ENCODE measurements around the gene UCP3. TPM values are rescaled to one million over a fixed set of nuclear protein-coding genes. Genes with fewer than 3 reads are reported as not detected.

The UCP3 gene
- total and polyA plus RNA-seq, 4 donors = 0.07 to 1.3 (median 0.34) TPM

- no peak overlapping the region for H3K9ac ChIP-seq (ENCODE audit: low read depth in 1 of 2, low read length in 2 of 2)
- H3K9me3 ChIP-seq (ENCODE audit: control insufficient read depth in 4 of 4, low read length in 3 of 4) = no peaks in the 10 kb centered on the region
- peaks cover 0 to 6% (median 1%) of the 10 kb centered on the region in 4 donors for H3K4me1 ChIP-seq (ENCODE audit: control insufficient read depth in 4 of 4, insufficient read depth in 4 of 4, low read length in 3 of 4)
- no peak for TF ChIP-seq FOXA2 (IDR thresholded peaks at IDR 0.05)
- TF ChIP-seq RAD21 (IDR thresholded peaks at IDR 0.05) = no peak
- TF ChIP-seq TAF1 (conservative IDR thresholded peaks at IDR 0.05) = no peak
- TF ChIP-seq, protein P1, sequence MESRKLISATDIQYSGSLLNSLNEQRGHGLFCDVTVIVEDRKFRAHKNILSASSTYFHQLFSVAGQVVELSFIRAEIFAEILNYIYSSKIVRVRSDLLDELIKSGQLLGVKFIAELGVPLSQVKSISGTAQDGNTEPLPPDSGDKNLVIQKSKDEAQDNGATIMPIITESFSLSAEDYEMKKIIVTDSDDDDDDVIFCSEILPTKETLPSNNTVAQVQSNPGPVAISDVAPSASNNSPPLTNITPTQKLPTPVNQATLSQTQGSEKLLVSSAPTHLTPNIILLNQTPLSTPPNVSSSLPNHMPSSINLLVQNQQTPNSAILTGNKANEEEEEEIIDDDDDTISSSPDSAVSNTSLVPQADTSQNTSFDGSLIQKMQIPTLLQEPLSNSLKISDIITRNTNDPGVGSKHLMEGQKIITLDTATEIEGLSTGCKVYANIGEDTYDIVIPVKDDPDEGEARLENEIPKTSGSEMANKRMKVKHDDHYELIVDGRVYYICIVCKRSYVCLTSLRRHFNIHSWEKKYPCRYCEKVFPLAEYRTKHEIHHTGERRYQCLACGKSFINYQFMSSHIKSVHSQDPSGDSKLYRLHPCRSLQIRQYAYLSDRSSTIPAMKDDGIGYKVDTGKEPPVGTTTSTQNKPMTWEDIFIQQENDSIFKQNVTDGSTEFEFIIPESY (IDR thresholded peaks at IDR 0.05) = no peak
- TF ChIP-seq NR2F2 (IDR thresholded peaks at IDR 0.05) = no peak
- no peak for TF ChIP-seq EGR1 (IDR thresholded peaks at IDR 0.05; ENCODE audit: low read depth in 2 of 2)
- TF ChIP-seq, protein P2, sequence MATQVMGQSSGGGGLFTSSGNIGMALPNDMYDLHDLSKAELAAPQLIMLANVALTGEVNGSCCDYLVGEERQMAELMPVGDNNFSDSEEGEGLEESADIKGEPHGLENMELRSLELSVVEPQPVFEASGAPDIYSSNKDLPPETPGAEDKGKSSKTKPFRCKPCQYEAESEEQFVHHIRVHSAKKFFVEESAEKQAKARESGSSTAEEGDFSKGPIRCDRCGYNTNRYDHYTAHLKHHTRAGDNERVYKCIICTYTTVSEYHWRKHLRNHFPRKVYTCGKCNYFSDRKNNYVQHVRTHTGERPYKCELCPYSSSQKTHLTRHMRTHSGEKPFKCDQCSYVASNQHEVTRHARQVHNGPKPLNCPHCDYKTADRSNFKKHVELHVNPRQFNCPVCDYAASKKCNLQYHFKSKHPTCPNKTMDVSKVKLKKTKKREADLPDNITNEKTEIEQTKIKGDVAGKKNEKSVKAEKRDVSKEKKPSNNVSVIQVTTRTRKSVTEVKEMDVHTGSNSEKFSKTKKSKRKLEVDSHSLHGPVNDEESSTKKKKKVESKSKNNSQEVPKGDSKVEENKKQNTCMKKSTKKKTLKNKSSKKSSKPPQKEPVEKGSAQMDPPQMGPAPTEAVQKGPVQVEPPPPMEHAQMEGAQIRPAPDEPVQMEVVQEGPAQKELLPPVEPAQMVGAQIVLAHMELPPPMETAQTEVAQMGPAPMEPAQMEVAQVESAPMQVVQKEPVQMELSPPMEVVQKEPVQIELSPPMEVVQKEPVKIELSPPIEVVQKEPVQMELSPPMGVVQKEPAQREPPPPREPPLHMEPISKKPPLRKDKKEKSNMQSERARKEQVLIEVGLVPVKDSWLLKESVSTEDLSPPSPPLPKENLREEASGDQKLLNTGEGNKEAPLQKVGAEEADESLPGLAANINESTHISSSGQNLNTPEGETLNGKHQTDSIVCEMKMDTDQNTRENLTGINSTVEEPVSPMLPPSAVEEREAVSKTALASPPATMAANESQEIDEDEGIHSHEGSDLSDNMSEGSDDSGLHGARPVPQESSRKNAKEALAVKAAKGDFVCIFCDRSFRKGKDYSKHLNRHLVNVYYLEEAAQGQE (IDR thresholded peaks at IDR 0.05) = no peak
- TF ChIP-seq HNF4A (conservative IDR thresholded peaks at IDR 0.05) = no peak
- TF ChIP-seq, protein P3, sequence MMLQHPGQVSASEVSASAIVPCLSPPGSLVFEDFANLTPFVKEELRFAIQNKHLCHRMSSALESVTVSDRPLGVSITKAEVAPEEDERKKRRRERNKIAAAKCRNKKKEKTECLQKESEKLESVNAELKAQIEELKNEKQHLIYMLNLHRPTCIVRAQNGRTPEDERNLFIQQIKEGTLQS (IDR thresholded peaks at IDR 0.05) = no peak
- TF ChIP-seq YY1 (IDR thresholded peaks at IDR 0.05) = no peak
- no peak for TF ChIP-seq FOXA1 (IDR thresholded peaks at IDR 0.05)
- TF ChIP-seq GABPA (IDR thresholded peaks at IDR 0.05 in 1 of 2, conservative IDR thresholded peaks at IDR 0.05 in 1 of 2) = no peak
- TF ChIP-seq RXRA (IDR thresholded peaks at IDR 0.05) = no peak
- no peak for TF ChIP-seq SP1 (IDR thresholded peaks at IDR 0.05)
- TF ChIP-seq, protein P4, sequence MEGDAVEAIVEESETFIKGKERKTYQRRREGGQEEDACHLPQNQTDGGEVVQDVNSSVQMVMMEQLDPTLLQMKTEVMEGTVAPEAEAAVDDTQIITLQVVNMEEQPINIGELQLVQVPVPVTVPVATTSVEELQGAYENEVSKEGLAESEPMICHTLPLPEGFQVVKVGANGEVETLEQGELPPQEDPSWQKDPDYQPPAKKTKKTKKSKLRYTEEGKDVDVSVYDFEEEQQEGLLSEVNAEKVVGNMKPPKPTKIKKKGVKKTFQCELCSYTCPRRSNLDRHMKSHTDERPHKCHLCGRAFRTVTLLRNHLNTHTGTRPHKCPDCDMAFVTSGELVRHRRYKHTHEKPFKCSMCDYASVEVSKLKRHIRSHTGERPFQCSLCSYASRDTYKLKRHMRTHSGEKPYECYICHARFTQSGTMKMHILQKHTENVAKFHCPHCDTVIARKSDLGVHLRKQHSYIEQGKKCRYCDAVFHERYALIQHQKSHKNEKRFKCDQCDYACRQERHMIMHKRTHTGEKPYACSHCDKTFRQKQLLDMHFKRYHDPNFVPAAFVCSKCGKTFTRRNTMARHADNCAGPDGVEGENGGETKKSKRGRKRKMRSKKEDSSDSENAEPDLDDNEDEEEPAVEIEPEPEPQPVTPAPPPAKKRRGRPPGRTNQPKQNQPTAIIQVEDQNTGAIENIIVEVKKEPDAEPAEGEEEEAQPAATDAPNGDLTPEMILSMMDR (IDR thresholded peaks at IDR 0.05; ENCODE audit: low read depth, low read length, missing input control) = no peak
- no peak for TF ChIP-seq JUND (IDR thresholded peaks at IDR 0.05)
- no peak for TF ChIP-seq HNF4G (IDR thresholded peaks at IDR 0.05)
- H3K27me3 ChIP-seq (ENCODE audit: control insufficient read depth in 4 of 4, insufficient read depth in 4 of 4, low read length in 3 of 4) = no peaks in the 10 kb centered on the region
- H3K4me3 ChIP-seq (ENCODE audit: low read depth in 1 of 3, low read length in 3 of 3) = no peak overlapping the region
- no peak for DNase-seq (ENCODE audit: low spot score)
- H3K36me3 ChIP-seq (ENCODE audit: control insufficient read depth in 4 of 4, insufficient read depth in 3 of 4, low read depth in 1 of 4, low read length in 3 of 4) = no peaks in the 10 kb centered on the region
- H3K27ac ChIP-seq (ENCODE audit: low read depth in 1 of 2, low read length in 2 of 2) = no peak overlapping the region
- WGBS = 79% methylated on average over 4 of the region's 4 CpGs
These were observed 47.6 kb downstream of the UCP3 start for GRCh38 chr11:73961321-73961720.
